Panc1 (cell line): Measurements from ENCODE around the gene LATS2.

ENCODE experiments used
- CTCF ChIP-seq: fragments of 450-650 bp; IDR thresholded peaks from 2 replicates; pipeline ENCODE4 v1.5.1; 2017; ENCODE audit warnings: mild to moderate bottlenecking
- TCF7L2 ChIP-seq: IDR thresholded peaks from 2 replicates; pipeline ENCODE4 v1.6.1; 2011; ENCODE audit warnings: mild to moderate bottlenecking, low read depth, low read length, inconsistent platforms

GRCh38 chr13:20939662-20940061, 121.7 kb downstream of the LATS2 start:
- TF ChIP-seq CTCF (no peak), TCF7L2 (no peak)
